ENCODE data around the gene TMEM54.

The TMEM54 gene

GRCh38 chr1:32881871-32882850 is 19.0 kb downstream of the TMEM54 start:
- no peak overlapping the region for H3K27ac ChIP-seq (replicated peaks)
- no peak for TF ChIP-seq GABPA (IDR thresholded peaks at IDR 0.05; ENCODE audit: low read depth)
- no peak for TF ChIP-seq CTCF (IDR thresholded peaks at IDR 0.05; ENCODE audit: insufficient read depth, low read length)
- no peak for TF ChIP-seq SPI1 (IDR thresholded peaks at IDR 0.05; ENCODE audit: borderline replicate concordance, low read depth)
- no peak for TF ChIP-seq REST (IDR thresholded peaks at IDR 0.05; ENCODE audit: insufficient replicate concordance, low read depth)
- TF ChIP-seq POLR2AphosphoS5 (IDR thresholded peaks at IDR 0.05; ENCODE audit: low read depth) = no peak
- no peak for DNase-seq (ENCODE audit: low read depth in 1 of 2, low spot score in 1 of 2)
- H3K4me3 ChIP-seq (replicated peaks; ENCODE audit: insufficient read depth, low read length) = no peak overlapping the region
- H3K27me3 ChIP-seq (ENCODE audit: insufficient read depth, poor library complexity, severe bottlenecking) = peaks cover 22% of the 10 kb centered on the region

- no peak overlapping the region for H3K4me3 ChIP-seq (replicated peaks; ENCODE audit: insufficient read depth, low read length)
- TF ChIP-seq SPI1 (IDR thresholded peaks at IDR 0.05; ENCODE audit: borderline replicate concordance, low read depth) (no peak), REST (IDR thresholded peaks at IDR 0.05; ENCODE audit: insufficient replicate concordance, low read depth) (no peak), POLR2AphosphoS5 (IDR thresholded peaks at IDR 0.05; ENCODE audit: low read depth) (no peak), CTCF (IDR thresholded peaks at IDR 0.05; ENCODE audit: insufficient read depth, low read length) (no peak), GABPA (IDR thresholded peaks at IDR 0.05; ENCODE audit: low read depth) (no peak)
- H3K27me3 ChIP-seq (ENCODE audit: insufficient read depth, poor library complexity, severe bottlenecking) = peaks cover 14% of the 10 kb centered on the region
- no peak for DNase-seq (ENCODE audit: low read depth in 1 of 2, low spot score in 1 of 2)
- H3K27ac ChIP-seq (replicated peaks) = no peak overlapping the region
Observed at GRCh38 chr1:32881291-32881690, 19.9 kb downstream of the TMEM54 start.

GRCh38 chr1:32878637-32879041 is 22.6 kb downstream of the TMEM54 start:
- Histone ChIP-seq H3K4me3 (replicated peaks; ENCODE audit: insufficient read depth, low read length) (no peak overlapping the region), H3K27me3 (ENCODE audit: insufficient read depth, poor library complexity, severe bottlenecking) (peaks cover 11% of the 10 kb centered on the region), H3K27ac (replicated peaks) (no peak overlapping the region)
- no peak for TF ChIP-seq POLR2AphosphoS5 (IDR thresholded peaks at IDR 0.05; ENCODE audit: low read depth)
- no peak for TF ChIP-seq CTCF (IDR thresholded peaks at IDR 0.05; ENCODE audit: insufficient read depth, low read length)
- no peak for TF ChIP-seq GABPA (IDR thresholded peaks at IDR 0.05; ENCODE audit: low read depth)
- no peak for DNase-seq (ENCODE audit: low read depth in 1 of 2, low spot score in 1 of 2)
